Measurements from ENCODE around the gene AHCYL1.
"Not testable (repeated sequence)": the region's sequence is repeated elsewhere in the genome, so short reads cannot be mapped to it uniquely, and the experiment has no call there.

AHCYL1 gene

DNA sequence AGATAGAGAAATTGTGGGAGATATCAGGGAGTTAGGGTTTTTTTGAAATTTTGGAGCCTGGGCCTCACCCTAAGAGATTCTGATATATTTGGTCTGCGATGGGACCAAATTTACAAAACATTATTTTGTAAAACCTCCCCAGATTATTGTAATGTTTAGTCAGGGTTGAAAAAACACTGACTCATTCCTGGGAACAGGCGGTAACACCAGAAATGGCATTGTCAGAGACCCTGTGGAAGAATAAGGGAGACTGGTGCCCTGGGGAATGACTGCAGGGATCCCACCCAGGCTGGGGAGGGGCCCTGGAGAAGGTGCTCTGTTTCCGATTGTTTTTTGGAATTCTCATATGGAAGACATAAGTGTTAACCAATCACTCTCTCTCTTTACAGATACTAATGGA is 36.7 kb downstream of the AHCYL1 start:
- Mint-ChIP-seq H3K4me3 (no peak overlapping the region), H3K27me3 (ENCODE audit: low read depth) (no peaks in the 10 kb centered on the region), H3K36me3 (ENCODE audit: low read depth) (peaks cover 80% of the 10 kb centered on the region), H3K9me3 (no peaks in the 10 kb centered on the region), H3K27ac (no peak overlapping the region), H3K4me1 (no peaks in the 10 kb centered on the region)
- TF ChIP-seq, protein P1, sequence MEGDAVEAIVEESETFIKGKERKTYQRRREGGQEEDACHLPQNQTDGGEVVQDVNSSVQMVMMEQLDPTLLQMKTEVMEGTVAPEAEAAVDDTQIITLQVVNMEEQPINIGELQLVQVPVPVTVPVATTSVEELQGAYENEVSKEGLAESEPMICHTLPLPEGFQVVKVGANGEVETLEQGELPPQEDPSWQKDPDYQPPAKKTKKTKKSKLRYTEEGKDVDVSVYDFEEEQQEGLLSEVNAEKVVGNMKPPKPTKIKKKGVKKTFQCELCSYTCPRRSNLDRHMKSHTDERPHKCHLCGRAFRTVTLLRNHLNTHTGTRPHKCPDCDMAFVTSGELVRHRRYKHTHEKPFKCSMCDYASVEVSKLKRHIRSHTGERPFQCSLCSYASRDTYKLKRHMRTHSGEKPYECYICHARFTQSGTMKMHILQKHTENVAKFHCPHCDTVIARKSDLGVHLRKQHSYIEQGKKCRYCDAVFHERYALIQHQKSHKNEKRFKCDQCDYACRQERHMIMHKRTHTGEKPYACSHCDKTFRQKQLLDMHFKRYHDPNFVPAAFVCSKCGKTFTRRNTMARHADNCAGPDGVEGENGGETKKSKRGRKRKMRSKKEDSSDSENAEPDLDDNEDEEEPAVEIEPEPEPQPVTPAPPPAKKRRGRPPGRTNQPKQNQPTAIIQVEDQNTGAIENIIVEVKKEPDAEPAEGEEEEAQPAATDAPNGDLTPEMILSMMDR (IDR thresholded peaks at IDR 0.05; ENCODE audit: unreplicated experiment in 3 of 3), result no peak

DNA sequence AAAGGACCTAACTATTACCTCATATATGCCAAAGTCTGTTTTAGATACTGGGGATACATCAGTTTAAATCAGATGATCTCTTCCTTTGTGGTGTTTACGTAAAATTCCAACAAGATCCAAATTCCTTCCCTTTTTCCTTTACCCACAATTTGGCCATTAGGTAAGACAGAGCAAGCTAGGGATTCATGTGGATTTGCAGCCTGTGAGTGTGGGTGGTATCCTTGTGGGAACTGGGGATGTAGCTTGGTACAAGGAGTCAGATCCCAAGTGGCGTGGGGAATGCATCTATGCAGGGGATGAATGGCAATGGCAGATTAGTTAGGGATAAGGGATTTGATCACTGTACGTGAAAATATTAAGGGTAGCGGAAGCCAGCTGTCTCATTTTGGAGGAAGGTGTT is 40.0 kb downstream of the AHCYL1 start:
- H3K36me3 Mint-ChIP-seq (ENCODE audit: low read depth), result peaks cover 51% of the 10 kb centered on the region
- TF ChIP-seq, protein P1 (IDR thresholded peaks at IDR 0.05; ENCODE audit: unreplicated experiment in 3 of 3), result no peak
- H3K4me3 Mint-ChIP-seq, result no peak overlapping the region
- H3K9me3 Mint-ChIP-seq, result no peaks in the 10 kb centered on the region
- no peak overlapping the region for H3K27ac Mint-ChIP-seq
- H3K4me1 Mint-ChIP-seq, result no peaks in the 10 kb centered on the region
- H3K27me3 Mint-ChIP-seq (ENCODE audit: low read depth), result no peaks in the 10 kb centered on the region

DNA sequence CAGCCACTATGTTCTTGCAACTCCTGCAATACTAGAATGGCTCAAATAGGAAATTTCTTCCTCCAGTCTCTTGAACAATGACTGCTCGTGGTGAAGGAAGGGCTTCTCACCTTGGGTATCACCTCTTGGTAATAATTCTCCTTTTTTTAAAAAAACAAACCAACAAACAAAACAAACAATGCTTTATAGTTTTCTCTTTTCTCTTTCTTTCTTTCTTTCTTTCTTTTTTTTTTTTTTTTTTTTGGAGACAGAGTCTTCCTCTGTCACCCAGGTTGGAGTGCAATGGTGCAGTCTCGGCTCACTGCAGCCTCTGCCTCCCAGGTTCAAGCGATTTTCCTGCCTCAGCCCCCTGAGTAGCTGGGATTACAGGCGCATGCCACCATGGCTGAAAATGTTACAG is 46.1 kb downstream of the AHCYL1 start:
- not testable (repeated sequence) for H3K9me3 Mint-ChIP-seq; H3K27me3 Mint-ChIP-seq (ENCODE audit: low read depth); H3K36me3 Mint-ChIP-seq (ENCODE audit: low read depth); H3K4me3 Mint-ChIP-seq
- Mint-ChIP-seq H3K27ac (peak overlapping the region; percentile 35 to 80 (median 64)), H3K4me1 (peaks cover 18% of the 10 kb centered on the region)

DNA sequence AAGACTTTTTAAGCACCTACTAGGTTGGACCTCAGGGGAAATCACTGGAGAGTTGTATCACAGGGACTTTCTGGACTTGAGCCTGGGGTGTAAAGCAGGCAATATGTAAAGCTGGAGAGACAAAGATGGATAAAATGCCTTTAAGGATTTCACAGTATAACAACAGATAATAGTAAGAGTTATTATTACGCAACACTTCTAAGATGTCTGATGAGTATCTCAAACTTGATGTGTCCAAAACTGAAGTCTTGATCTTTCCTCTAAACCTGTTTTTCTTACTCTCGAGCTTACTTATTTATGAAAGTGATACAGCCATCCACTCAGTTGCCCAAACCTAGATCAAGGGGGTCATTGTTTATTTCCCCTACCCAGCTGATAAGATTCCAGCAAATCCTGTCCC is 47.8 kb downstream of the AHCYL1 start:
- Mint-ChIP-seq H3K9me3 (no peaks in the 10 kb centered on the region), H3K4me3 (peak overlapping the region in 1 of 3 experiments; percentile 7), H3K27ac (no peak overlapping the region), H3K4me1 (peaks cover 19% of the 10 kb centered on the region), H3K36me3 (ENCODE audit: low read depth) (peaks cover 3% of the 10 kb centered on the region), H3K27me3 (ENCODE audit: low read depth) (peaks cover 5% of the 10 kb centered on the region)
- TF ChIP-seq, protein P1 (IDR thresholded peaks at IDR 0.05; ENCODE audit: unreplicated experiment in 3 of 3), result no peak

DNA sequence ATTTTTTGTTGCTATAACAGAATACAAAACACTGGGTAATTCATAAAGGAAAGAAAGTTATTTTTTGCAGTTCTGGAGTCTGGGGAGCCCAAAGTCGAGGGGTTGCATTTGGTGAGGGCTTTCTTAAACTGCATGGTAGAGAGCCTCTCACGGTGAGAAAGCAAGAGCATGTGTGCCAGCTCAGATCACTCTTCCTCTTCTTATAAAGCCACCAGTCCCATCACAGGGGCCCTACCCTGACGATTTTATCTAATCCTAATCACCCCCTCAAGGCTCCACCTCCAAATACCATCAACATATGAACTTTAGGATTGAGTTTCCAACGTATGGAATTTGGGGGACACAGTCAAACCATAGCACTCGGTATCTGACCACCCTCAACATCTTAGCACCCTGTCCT is 48.9 kb downstream of the AHCYL1 start:
- H3K4me1 Mint-ChIP-seq, result peaks cover 19% of the 10 kb centered on the region
- H3K27ac Mint-ChIP-seq, result peak overlapping the region; percentile 87 to 96 (median 94)
- no peaks in the 10 kb centered on the region for H3K9me3 Mint-ChIP-seq
- H3K27me3 Mint-ChIP-seq (ENCODE audit: low read depth), result peaks cover 5% of the 10 kb centered on the region
- peak overlapping the region in 2 of 3 experiments; percentile 99 to 100 for H3K4me3 Mint-ChIP-seq
- TF ChIP-seq, protein P1 (IDR thresholded peaks at IDR 0.05; ENCODE audit: unreplicated experiment in 3 of 3), result no peak
- H3K36me3 Mint-ChIP-seq (ENCODE audit: low read depth), result peaks cover 9% of the 10 kb centered on the region

DNA sequence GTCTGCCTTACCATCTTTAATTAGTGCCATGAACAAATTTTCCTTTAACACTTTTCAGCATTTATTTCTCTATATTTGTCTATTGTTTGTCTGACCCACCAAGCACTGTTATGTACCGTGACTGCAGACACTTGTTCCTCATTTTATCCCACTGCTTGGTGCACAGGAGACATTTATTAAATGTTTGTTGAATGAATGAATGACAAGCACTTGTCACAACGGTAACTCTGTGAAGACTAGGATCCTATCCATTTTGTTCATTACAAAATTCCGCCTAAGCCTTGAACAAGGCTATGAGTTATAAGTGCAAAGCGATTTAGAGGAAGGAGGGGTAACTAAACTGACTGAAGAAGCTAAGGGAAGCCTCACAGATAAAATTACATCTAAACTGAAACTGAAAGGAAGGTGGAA is 49.5 kb downstream of the AHCYL1 start:
- H3K27ac Mint-ChIP-seq, result peak overlapping the region; percentile 87 to 96 (median 94)
- H3K36me3 Mint-ChIP-seq (ENCODE audit: low read depth), result peaks cover 15% of the 10 kb centered on the region
- H3K4me1 Mint-ChIP-seq, result peaks cover 19% of the 10 kb centered on the region
- no peaks in the 10 kb centered on the region for H3K9me3 Mint-ChIP-seq
- peaks cover 5% of the 10 kb centered on the region for H3K27me3 Mint-ChIP-seq (ENCODE audit: low read depth)
- TF ChIP-seq, protein P1 (IDR thresholded peaks at IDR 0.05; ENCODE audit: unreplicated experiment in 3 of 3), result no peak
- H3K4me3 Mint-ChIP-seq, result peak overlapping the region; percentile 93 to 100 (median 99)

All from nephron (organoid).